Neural cell (in vitro differentiated cells): ENCODE data around the gene SEC24D. TPM values are rescaled to one million over a fixed set of nuclear protein-coding genes. Genes with fewer than 3 reads are reported as not detected.

Source experiments
- H2AFZ ChIP-seq: fragments of 200-600, 300-800 bp; sonication (generic), shearing (Covaris generic); 2 replicates; pipeline ENCODE4 v1.6.0; 2014; ENCODE audit warnings: low read depth, mild to moderate bottlenecking, antibody characterized with exemption, low read length, moderate library complexity
- H3F3A ChIP-seq: fragments of 200-600 bp; shearing (Covaris generic); 2 replicates; pipeline ENCODE4 v1.6.1; 2016; ENCODE audit warnings: mild to moderate bottlenecking, moderate library complexity, mixed read lengths, antibody characterized with exemption, low read length; ENCODE audit not compliant: insufficient read depth, poor library complexity, severe bottlenecking
- H3K27ac ChIP-seq: fragments of 200-600, 300-800 bp; sonication (generic), shearing (Covaris generic); 2 replicates; pipeline ENCODE4 v1.5.1; 2014; ENCODE audit warnings: mild to moderate bottlenecking, low read length, moderate library complexity
- H3K27me3 ChIP-seq: fragments of 300-800, 200-600 bp; sonication (generic), shearing (Covaris generic); 2 replicates; pipeline ENCODE4 v1.6.0; 2014; ENCODE audit warnings: mild to moderate bottlenecking, low read depth, low read length, moderate library complexity; ENCODE audit not compliant: insufficient read depth
- H3K36me3 ChIP-seq: fragments of 300-800, 200-600 bp; sonication (generic), shearing (Covaris generic); 2 replicates; pipeline ENCODE4 v1.5.1; 2014; ENCODE audit warnings: mild to moderate bottlenecking, antibody characterized with exemption, low read length, moderate library complexity; ENCODE audit not compliant: insufficient read depth
- H3K4me2 ChIP-seq: fragments of 300-800, 200-600 bp; sonication (generic), shearing (Covaris generic); 2 replicates; pipeline ENCODE4 v1.6.0; 2014; ENCODE audit warnings: mild to moderate bottlenecking, low read length
- H3K4me3 ChIP-seq: fragments of 300-800, 200-600 bp; sonication (generic), shearing (Covaris generic); 2 replicates; pipeline ENCODE4 v1.5.1; 2014; ENCODE audit warnings: mild to moderate bottlenecking, low read length, moderate library complexity
- H3K79me2 ChIP-seq: fragments of 200-600 bp; shearing (Covaris generic); replicated peaks from 2 replicates; pipeline ENCODE4 v1.6.0; 2014; ENCODE audit warnings: mild to moderate bottlenecking, low read length, moderate library complexity; ENCODE audit not compliant: insufficient read depth
- H3K9ac ChIP-seq: fragments of 300-800, 200-600 bp; sonication (generic), shearing (Covaris generic); 2 replicates; pipeline ENCODE4 v1.6.1; 2016; ENCODE audit warnings: mild to moderate bottlenecking, low read length, mixed read lengths
- H3K9me2 ChIP-seq: fragments of 200-600 bp; shearing (Covaris generic); 2 replicates; pipeline ENCODE4 v1.6.1; 2016; ENCODE audit warnings: mild to moderate bottlenecking, low read length, mixed read lengths; ENCODE audit not compliant: insufficient read depth
- H3K9me3 ChIP-seq: fragments of 200-600, 300-800 bp; sonication (generic), shearing (Covaris generic); 2 replicates; pipeline ENCODE4 v1.6.1; 2016; ENCODE audit warnings: mild to moderate bottlenecking, mixed run types, low read length, moderate library complexity, mixed read lengths
- H4K20me1 ChIP-seq: fragments of 200-600 bp; shearing (Covaris generic); 2 replicates; pipeline ENCODE4 v1.6.1; 2016; ENCODE audit warnings: mild to moderate bottlenecking, mixed run types; ENCODE audit not compliant: insufficient read depth
- CTCF ChIP-seq: fragments of 450-650 bp; IDR thresholded peaks from 2 replicates; pipeline ENCODE4 v1.5.1; 2014; ENCODE audit warnings: antibody characterized with exemption, mild to moderate bottlenecking, moderate library complexity; ENCODE audit not compliant: poor library complexity, severe bottlenecking
- EP300 ChIP-seq: fragments of 450-650 bp; conservative IDR thresholded peaks from 2 replicates; pipeline ENCODE4 v1.6.1; 2014; ENCODE audit warnings: antibody characterized with exemption, mild to moderate bottlenecking, moderate library complexity; ENCODE audit not compliant: poor library complexity, severe bottlenecking
- EZH2 ChIP-seq: fragments of 200-600, 300-800 bp; shearing (Covaris generic), sonication (generic); IDR thresholded peaks from 2 replicates; pipeline ENCODE4 v1.6.1; 2014; ENCODE audit warnings: antibody characterized with exemption, low read length, borderline replicate concordance, mild to moderate bottlenecking; ENCODE audit not compliant: insufficient read depth, poor library complexity, severe bottlenecking
- MXI1 ChIP-seq: fragments of 450-650 bp; conservative IDR thresholded peaks from 2 replicates; pipeline ENCODE4 v1.6.1; 2014; ENCODE audit warnings: antibody characterized with exemption, mild to moderate bottlenecking; ENCODE audit not compliant: poor library complexity, severe bottlenecking
- POLR2AphosphoS5 ChIP-seq: IDR thresholded peaks from 2 replicates; pipeline ENCODE4 v1.6.1; 2012
- RAD21 ChIP-seq: fragments of 450-650 bp; conservative IDR thresholded peaks from 2 replicates; pipeline ENCODE4 v1.6.1; 2014; ENCODE audit warnings: antibody characterized with exemption, mild to moderate bottlenecking, moderate library complexity
- REST ChIP-seq: IDR thresholded peaks from 2 replicates; pipeline ENCODE4 v1.6.1; 2012; ENCODE audit warnings: borderline replicate concordance
- SMC3 ChIP-seq: fragments of 450-650 bp; conservative IDR thresholded peaks from 2 replicates; pipeline ENCODE4 v1.6.1; 2014; ENCODE audit warnings: antibody characterized with exemption, mild to moderate bottlenecking, moderate library complexity; ENCODE audit not compliant: poor library complexity
- TAF1 ChIP-seq: IDR thresholded peaks from 2 replicates; pipeline ENCODE4 v1.6.1; 2012; ENCODE audit warnings: low read depth
- polyA plus RNA-seq: library from polyadenylated mRNA; depleted of rRNA; stranded (reverse); fragments of >200 nt; gene quantifications from 2 replicates; pipeline ENCODE4 v1.2.3, GENCODE V29; 2014

Gene SEC24D
- polyA plus RNA-seq, 1 donor from 2014 or later: 7.8 TPM

DNA sequence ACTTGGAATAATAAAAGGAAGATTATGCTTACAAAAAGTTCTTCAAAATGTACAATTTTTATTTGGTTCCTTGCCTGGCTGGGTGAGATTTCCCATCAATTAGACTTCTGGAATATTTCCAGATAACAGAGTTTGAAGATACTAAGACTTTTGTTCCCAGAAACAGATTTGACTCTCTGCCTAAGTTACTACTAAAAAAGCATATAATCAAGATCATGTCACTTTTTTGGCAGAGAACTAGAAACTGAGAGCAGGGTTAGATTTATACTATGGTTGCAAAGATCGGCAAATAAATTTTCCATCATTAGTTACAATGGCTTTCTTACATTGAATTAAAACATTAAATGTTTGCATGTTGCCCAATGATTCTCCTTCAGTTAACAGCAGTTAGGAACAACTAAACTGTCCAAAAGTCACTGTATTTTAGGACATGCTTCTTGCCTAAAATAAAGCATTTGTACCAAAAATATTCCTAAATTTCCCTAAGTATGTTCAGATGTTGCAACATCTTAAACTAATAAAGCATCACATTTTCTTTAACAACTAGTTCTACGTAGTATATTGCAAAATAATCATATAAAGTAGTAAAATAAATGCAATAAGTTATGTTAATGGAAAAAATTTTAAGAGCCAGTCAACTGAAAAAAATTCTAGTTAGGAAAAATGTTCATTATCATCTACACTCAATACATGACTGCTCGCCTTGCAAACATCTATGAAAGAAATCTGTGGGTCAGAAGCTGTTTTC is 73.0 kb downstream of the SEC24D start:
- Histone ChIP-seq H3K27ac (no peak overlapping the region), H3K9ac (no peak overlapping the region), H3K9me3 (no peaks in the 10 kb centered on the region), H4K20me1 (no peaks in the 10 kb centered on the region), H3K36me3 (no peaks in the 10 kb centered on the region), H3K27me3 (no peaks in the 10 kb centered on the region), H3K79me2 (no peaks in the 10 kb centered on the region), H3K4me3 (no peak overlapping the region), H3K9me2 (no peaks in the 10 kb centered on the region), H2AFZ (no peak overlapping the region), H3F3A (no peaks in the 10 kb centered on the region), H3K4me2 (no peak overlapping the region)
- no peak for TF ChIP-seq EZH2
- no peak for TF ChIP-seq TAF1
- no peak for TF ChIP-seq SMC3
- no peak for TF ChIP-seq CTCF
- no peak for TF ChIP-seq EP300
- no peak for TF ChIP-seq MXI1
- TF ChIP-seq REST: no peak
- TF ChIP-seq POLR2AphosphoS5: no peak
- no peak for TF ChIP-seq RAD21

GRCh38 chr4:118762155-118762554 is 73.8 kb downstream of the SEC24D start:
- H3F3A ChIP-seq: no peaks in the 10 kb centered on the region
- no peaks in the 10 kb centered on the region for H3K79me2 ChIP-seq
- no peaks in the 10 kb centered on the region for H3K27me3 ChIP-seq
- H3K9me2 ChIP-seq: no peaks in the 10 kb centered on the region
- no peak overlapping the region for H3K9ac ChIP-seq
- H3K4me3 ChIP-seq: no peak overlapping the region
- no peak overlapping the region for H3K4me2 ChIP-seq
- no peak overlapping the region for H2AFZ ChIP-seq
- no peaks in the 10 kb centered on the region for H4K20me1 ChIP-seq
- no peaks in the 10 kb centered on the region for H3K9me3 ChIP-seq
- no peak for TF ChIP-seq RAD21
- TF ChIP-seq POLR2AphosphoS5: no peak
- TF ChIP-seq CTCF: no peak
- no peak for TF ChIP-seq EZH2
- no peak for TF ChIP-seq SMC3
- no peak for TF ChIP-seq MXI1
- no peak for TF ChIP-seq TAF1
- TF ChIP-seq REST: no peak
- TF ChIP-seq EP300: no peak
- H3K36me3 ChIP-seq: no peaks in the 10 kb centered on the region
- no peak overlapping the region for H3K27ac ChIP-seq
